ENCODE results near the gene PBX1. TPM values are rescaled to one million over a fixed set of nuclear protein-coding genes. Genes with fewer than 3 reads are reported as not detected.

Gene PBX1
- total and polyA plus RNA-seq, 2 donors (not counting 3 experiments of a cell fraction or from before 2014, with no cell fraction given): 10.7 to 24.1 TPM

DNA sequence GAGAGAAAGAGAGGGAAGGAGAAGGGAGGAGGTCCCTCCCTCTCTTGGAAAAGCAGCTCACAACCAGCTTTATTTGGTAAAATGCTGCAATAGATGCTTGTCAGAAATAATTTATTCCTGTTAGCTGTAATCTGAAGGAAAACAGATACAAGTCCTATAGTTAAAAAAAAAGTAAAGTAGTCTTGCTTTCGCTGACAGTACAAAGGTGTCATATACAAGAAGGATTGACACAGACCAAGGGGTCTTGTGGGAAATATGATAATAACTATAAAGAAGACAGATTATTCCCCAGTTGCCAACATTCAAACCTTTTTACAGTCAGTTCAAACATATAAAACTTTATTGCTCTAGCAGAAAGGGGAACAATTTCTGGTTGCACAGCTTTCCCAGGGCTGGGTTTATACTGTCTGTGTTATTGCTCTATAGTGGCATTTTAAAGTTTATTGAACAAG lies 145.0 kb downstream of the PBX1 start:
- dilution Hi-C loops (cut with MboI; ENCODE audit: extremely low pct_ligation_motif_present, low sequenced_read_pairs): no loop called here
- Histone ChIP-seq H3K9me3 (replicated peaks; ENCODE audit: control insufficient read depth, insufficient read depth, low read length) (no peaks in the 10 kb centered on the region), H3K9me1 (replicated peaks; ENCODE audit: control insufficient read depth, extremely low read depth, insufficient read depth, low read length) (no peaks in the 10 kb centered on the region), H3K27me3 (ENCODE audit: control insufficient read depth in 2 of 2, insufficient read depth in 2 of 2, low read length in 2 of 2) (no peaks in the 10 kb centered on the region), H4K20me1 (replicated peaks; ENCODE audit: control insufficient read depth, extremely low read depth, insufficient read depth, low read length) (no peaks in the 10 kb centered on the region), H3K4me1 (ENCODE audit: control insufficient read depth, extremely low read depth, insufficient read depth, low read length) (peaks cover 14% of the 10 kb centered on the region), H3K4me2 (ENCODE audit: insufficient read depth, low read length) (no peak overlapping the region), H2AFZ (ENCODE audit: low read depth, low read length) (no peak overlapping the region), H3K36me3 (ENCODE audit: control insufficient read depth in 2 of 2, extremely low read depth in 1 of 2, insufficient read depth in 2 of 2, low read length in 2 of 2) (no peaks in the 10 kb centered on the region), H3K27ac (ENCODE audit: insufficient read depth, low read depth, low read length) (no peak overlapping the region), H3K4me3 (replicated peaks in 1 of 3; ENCODE audit: insufficient read depth in 1 of 3, low read depth in 1 of 3, low read length in 3 of 3) (no peak overlapping the region), H3K79me2 (ENCODE audit: control insufficient read depth, insufficient read depth, low read length) (no peaks in the 10 kb centered on the region), H3K9ac (replicated peaks; ENCODE audit: extremely low read depth, insufficient read depth, low read length) (no peak overlapping the region)
- BruUV-seq (replicated peaks): no TSS peak
- FAIRE-seq (no peak), DNase-seq (ENCODE audit: low read depth, low spot score) (no peak)
- intact Hi-C loops (cut with micrococcal nuclease): no loop called here
- CTCF ChIA-PET: interaction anchor here (1.0 to 1.8 kb wide), 3 partner anchors 30 to 83 kb away, joined by 3 to 6 read pairs (median 3); no protein-coding TSS in a partner anchor
- POLR2A ChIA-PET: no interaction called here
- TF ChIP-seq GATA2 (IDR thresholded peaks at IDR 0.05; ENCODE audit: insufficient read depth, insufficient read length, low read depth, low read length) (no peak), CTCF (IDR thresholded peaks at IDR 0.05; ENCODE audit: extremely low read depth in 1 of 2, insufficient read depth in 1 of 2, low read depth in 1 of 2, low read length in 2 of 2) (no peak), FOS (IDR thresholded peaks at IDR 0.05; ENCODE audit: borderline replicate concordance, insufficient read depth, low read length) (no peak), MYC (IDR thresholded peaks at IDR 0.05; ENCODE audit: low read depth, low read length) (no peak), POLR2A (IDR thresholded peaks at IDR 0.05; ENCODE audit: low read depth, low read length) (no peak), EZH2 (IDR thresholded peaks at IDR 0.05; ENCODE audit: borderline replicate concordance, low read depth, low read length, severe bottlenecking) (no peak), POLR2AphosphoS5 (IDR thresholded peaks at IDR 0.05; ENCODE audit: insufficient read depth, low read depth, low read length) (no peak), JUN (IDR thresholded peaks at IDR 0.05; ENCODE audit: borderline replicate concordance, insufficient read depth, insufficient read length, low read depth) (no peak)
- TF ChIP-seq, protein P1, sequence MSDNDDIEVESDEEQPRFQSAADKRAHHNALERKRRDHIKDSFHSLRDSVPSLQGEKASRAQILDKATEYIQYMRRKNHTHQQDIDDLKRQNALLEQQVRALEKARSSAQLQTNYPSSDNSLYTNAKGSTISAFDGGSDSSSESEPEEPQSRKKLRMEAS (IDR thresholded peaks at IDR 0.05; ENCODE audit: insufficient read depth, insufficient read length): no peak
